Heart left ventricle (tissue), 13 donors: ENCODE data around the gene EMP1.

ENCODE experiments used
- CTCF ChIP-seq, 12 donors: fragments of 200-600 bp; sonication (generic) in 4 of 12; IDR thresholded peaks; one replicate each; pipeline versions ENCODE4 v1.5.0 to v1.8.0; 2018 to 2022; ENCODE audit warnings: antibody characterized with exemption in 12 of 12, mild to moderate bottlenecking in 5 of 12
- POLR2A ChIP-seq, 2 donors: fragments of 450-650 bp; IDR thresholded peaks; one replicate each; pipeline ENCODE4 v1.6.1; 2017; ENCODE audit warnings: antibody characterized with exemption in 2 of 2, mild to moderate bottlenecking in 2 of 2, moderate library complexity in 2 of 2
- donor health status: ischemic (EF 13 %, LVEDD 7.1; RV severe dilation, severe dysfunction).
- donor health status: DM: no; HTN: yes; CAD: no.
- donor health status: DM: no; HTN: no; CAD: no.
- donor health status: ischemic (EF 25% LVEDD 6.9; RV normal size, moderate dysfunction).
- donor health status: ischemic (EF 25% LVEDD 5.7; RV mildly dilated, moderate dysfunction).
- donor health status: ischemic (EF 35%, LVEDD 5.7; RV mildly dilated, moderate dysfunction).
- donor health status: nonischemic (EF 11% LVEDD 7.7; RV severe dilation, severe dysfunction).
- donor health status: DM: yes; HTN: yes; CAD: no.
- donor health status: PGD.
- donor health status: ischemic (EF 29% LVEDD 5.4; RV normal size, mild dysfunction).
- donor health status: nonischemic (EF 23%, LVEDD 6.1; RV moderate dilation, normal function).

DNA sequence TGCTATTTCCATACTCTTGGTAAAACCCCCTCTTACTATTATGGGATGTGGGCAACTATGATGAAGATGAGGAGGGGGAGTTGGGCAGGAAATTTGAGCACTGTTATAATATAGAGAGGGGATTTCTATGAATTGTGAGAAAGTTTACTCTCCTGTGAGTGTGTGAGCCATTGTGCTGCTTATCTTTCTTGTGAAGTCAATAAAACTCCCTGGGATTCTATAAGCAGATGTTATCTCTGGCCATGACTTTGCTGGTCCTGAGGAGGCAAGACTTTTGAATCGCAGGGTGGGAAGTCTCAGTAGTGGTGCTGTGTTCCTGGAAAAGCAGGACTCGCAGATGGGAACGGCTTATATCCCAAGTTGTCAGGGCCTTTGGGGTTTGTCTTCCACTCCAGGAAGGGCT lies 62.2 kb downstream of the EMP1 start:
- TF ChIP-seq CTCF (IDR thresholded peaks at IDR 0.05) (no peak), POLR2A (IDR thresholded peaks at IDR 0.05) (no peak)
